Renal cortex interstitium (tissue), 11 donors: ENCODE data around the gene VAT1L. TPM values are rescaled to one million over a fixed set of nuclear protein-coding genes. Genes with fewer than 3 reads are reported as not detected.
A peak's percentile ranks its signal among the peaks of the same experiment; 100 is the strongest.
"Not testable (repeated sequence)": the region's sequence is repeated elsewhere in the genome, so short reads cannot be mapped to it uniquely, and the experiment has no call there.

Experiments
- DNase-seq, 11 donors: peaks; one replicate each; pipeline ENCODE4 v3.0.0-alpha.2; 2013; ENCODE audit warnings: low read depth in 9 of 11, low spot score in 4 of 11; ENCODE audit errors: extremely low read depth in 1 of 11
- polyA plus RNA-seq, 3 donors: library from polyadenylated mRNA; unstranded; fragments of 120-200 nt; gene quantifications; one replicate each; pipeline ENCODE4 v1.2.1, GENCODE V29; 2013; ENCODE audit not compliant: insufficient read length in 3 of 3

VAT1L gene
- polyA plus RNA-seq, 3 donors, result 3.8 to 6.5 (median 4.6) TPM

- DNase-seq, result no peak
These were observed 137.2 kb downstream of the VAT1L start for GRCh38 chr16:77925531-77925930.

- no peak for DNase-seq
These were observed 139.7 kb downstream of the VAT1L start for GRCh38 chr16:77928096-77928495.

GRCh38 chr16:77929004-77929403, 140.6 kb downstream of the VAT1L start:
- no peak for DNase-seq

GRCh38 chr16:77931058-77931457, 142.7 kb downstream of the VAT1L start:
- DNase-seq, result no peak

- DNase-seq, result no peak
These were observed 149.2 kb downstream of the VAT1L start for GRCh38 chr16:77937473-77938149.

- no peak for DNase-seq
These were observed 150.5 kb downstream of the VAT1L start for GRCh38 chr16:77938913-77939312.

GRCh38 chr16:77939968-77940367, 151.6 kb downstream of the VAT1L start:
- DNase-seq, result no peak

GRCh38 chr16:77943801-77944200, 155.4 kb downstream of the VAT1L start:
- no peak for DNase-seq

GRCh38 chr16:77944631-77945030, 156.3 kb downstream of the VAT1L start:
- DNase-seq, result no peak

GRCh38 chr16:77945126-77945525, 156.8 kb downstream of the VAT1L start:
- DNase-seq, result no peak

- no peak for DNase-seq
These were observed 158.5 kb downstream of the VAT1L start for GRCh38 chr16:77946823-77947222.

GRCh38 chr16:77947590-77947989, 159.2 kb downstream of the VAT1L start:
- not testable (repeated sequence) for DNase-seq

- DNase-seq, result no peak
These were observed 160.5 kb downstream of the VAT1L start for GRCh38 chr16:77948835-77949234.

GRCh38 chr16:77949445-77949844, 161.1 kb downstream of the VAT1L start:
- DNase-seq, result no peak

GRCh38 chr16:77951788-77952187, 163.4 kb downstream of the VAT1L start:
- peak in 1 of 11 donors; percentile 14 for DNase-seq

GRCh38 chr16:77955127-77955526, 166.8 kb downstream of the VAT1L start:
- no peak for DNase-seq

GRCh38 chr16:77956231-77956630, 167.9 kb downstream of the VAT1L start:
- DNase-seq, result no peak

- no peak for DNase-seq
These were observed 172.4 kb downstream of the VAT1L start for GRCh38 chr16:77960766-77961165.

GRCh38 chr16:77961814-77962213, 173.4 kb downstream of the VAT1L start:
- no peak for DNase-seq

GRCh38 chr16:77962689-77963088, 174.3 kb downstream of the VAT1L start:
- no peak for DNase-seq
